GM23338 (cell line): ENCODE data around the gene SNX14. TPM values are rescaled to one million over a fixed set of nuclear protein-coding genes. Genes with fewer than 3 reads are reported as not detected.

ENCODE experiments used
- ATAC-seq: fragments of 200-7000 bp; cut with Tn5 transposase; 3 replicates; pipeline ENCODE4 v1.9.1; 2020
- DNase-seq: peaks from one replicate; pipeline ENCODE4 v3.0.0-alpha.2; 2015; ENCODE audit warnings: low spot score
- H2AFZ ChIP-seq: fragments of 200-600 bp; sonication (generic); 2 replicates; pipeline ENCODE4 v1.8.0; 2016; ENCODE audit warnings: antibody characterized with exemption, mild to moderate bottlenecking, moderate library complexity
- H3F3A ChIP-seq: fragments of 200-600 bp; sonication (generic); replicated peaks from 2 replicates; pipeline ENCODE4 v1.8.0; 2017; ENCODE audit warnings: antibody characterized with exemption, mixed run types, low read depth
- H3K27ac ChIP-seq: fragments of 200-600 bp; sonication (generic); 2 replicates; pipeline ENCODE4 v1.6.1; 2016; ENCODE audit warnings: low read depth
- H3K27me3 ChIP-seq: fragments of 200-600 bp; sonication (generic); 2 replicates; pipeline ENCODE4 v1.8.0; 2016; ENCODE audit warnings: mild to moderate bottlenecking, mixed run types, moderate library complexity; ENCODE audit not compliant: insufficient read depth
- H3K36me3 ChIP-seq: fragments of 200-600 bp; sonication (generic); 2 replicates; pipeline ENCODE4 v1.8.0; 2016; ENCODE audit warnings: mild to moderate bottlenecking; ENCODE audit not compliant: insufficient read depth
- H3K4me1 ChIP-seq: fragments of 200-600 bp; sonication (generic); 2 replicates; pipeline ENCODE4 v1.8.0; 2016; ENCODE audit warnings: mild to moderate bottlenecking, moderate library complexity; ENCODE audit not compliant: insufficient read depth
- H3K4me2 ChIP-seq: fragments of 200-600 bp; sonication (generic); 2 replicates; pipeline ENCODE4 v1.7.1; 2017; ENCODE audit warnings: mixed run types
- H3K4me3 ChIP-seq: fragments of 200-600 bp; sonication (generic); 2 replicates; pipeline ENCODE4 v1.6.1; 2016; ENCODE audit warnings: mixed run types
- H3K79me2 ChIP-seq: fragments of 200-600 bp; sonication (generic); replicated peaks from 2 replicates; pipeline ENCODE4 v1.8.0; 2017; ENCODE audit warnings: mild to moderate bottlenecking; ENCODE audit not compliant: insufficient read depth
- H3K9me2 ChIP-seq: fragments of 200-600 bp; sonication (generic); 2 replicates; pipeline ENCODE4 v1.8.0; 2017; ENCODE audit not compliant: insufficient read depth
- H4K20me1 ChIP-seq: fragments of 200-600 bp; sonication (generic); replicated peaks from 2 replicates; pipeline ENCODE4 v1.8.0; 2017; ENCODE audit warnings: mild to moderate bottlenecking; ENCODE audit not compliant: insufficient read depth
- H3K27ac Mint-ChIP-seq: 2 replicates; pipeline ENCODE4 v1.8.0; 2020; ENCODE audit warnings: inconsistent platforms, mild to moderate bottlenecking, moderate library complexity, mixed read lengths
- H3K27me3 Mint-ChIP-seq: 3 replicates; pipeline ENCODE4 v1.8.0; 2022; ENCODE audit warnings: low read depth, mild to moderate bottlenecking, moderate library complexity, mixed read lengths, inconsistent platforms; ENCODE audit not compliant: insufficient read depth, poor library complexity
- H3K36me3 Mint-ChIP-seq: 3 replicates; pipeline ENCODE4 v1.8.0; 2021; ENCODE audit warnings: low read depth, mild to moderate bottlenecking, inconsistent platforms, moderate library complexity, mixed read lengths
- H3K4me1 Mint-ChIP-seq: 3 replicates; pipeline ENCODE4 v1.8.0; 2020; ENCODE audit warnings: mild to moderate bottlenecking, inconsistent platforms, mixed read lengths
- H3K4me3 Mint-ChIP-seq: 3 replicates; pipeline ENCODE4 v1.8.0; 2021; ENCODE audit warnings: moderate library complexity, mild to moderate bottlenecking, inconsistent platforms, mixed read lengths
- H3K9me3 Mint-ChIP-seq: 3 replicates; pipeline ENCODE4 v1.8.0; 2020; ENCODE audit warnings: moderate library complexity, mild to moderate bottlenecking, inconsistent platforms, mixed read lengths
- CREB1 ChIP-seq: fragments of 250-450 bp; sonication (Bioruptor Pico); IDR thresholded peaks from 2 replicates; pipeline ENCODE4 v1.5.0; 2020; ENCODE audit warnings: low read depth, mild to moderate bottlenecking, moderate library complexity
- ETS1 ChIP-seq: IDR thresholded peaks from 2 replicates; pipeline ENCODE4 v1.6.1; 2016; ENCODE audit warnings: antibody characterized with exemption
- EZH2phosphoT487 ChIP-seq: fragments of 200-600 bp; sonication (generic); IDR thresholded peaks from one replicate; pipeline ENCODE4 v1.8.1; 2018; ENCODE audit warnings: antibody characterized with exemption; ENCODE audit not compliant: unreplicated experiment
- NANOG ChIP-seq: IDR thresholded peaks from 2 replicates; pipeline ENCODE4 v1.6.1; 2016; ENCODE audit warnings: antibody characterized with exemption, borderline replicate concordance
- POLR2AphosphoS5 ChIP-seq: IDR thresholded peaks from 2 replicates; pipeline ENCODE4 v1.6.1; 2016; ENCODE audit warnings: antibody characterized with exemption, low read depth
- STAT1 ChIP-seq: IDR thresholded peaks from one replicate; pipeline ENCODE4 v1.6.1; 2016; ENCODE audit warnings: antibody characterized with exemption; ENCODE audit not compliant: unreplicated experiment
- polyA plus RNA-seq: library from polyadenylated mRNA; unstranded; fragments of >200 nt; fragmentation: Nextera tagmentation; extraction: Ambion mirVana; gene quantifications from 2 replicates; pipeline ENCODE4 v1.2.1, GENCODE V29; 2016
- total RNA-seq: library from RNA; depleted of rRNA; stranded (reverse); fragments of >200 nt; shearing (Covaris generic); gene quantifications from 2 replicates; pipeline ENCODE4 v1.2.3, GENCODE V29; 2014
- TF ChIP-seq, protein P1 (sequence below): IDR thresholded peaks from one replicate; pipeline ENCODE4 v1.6.1; 2018; ENCODE audit warnings: antibody characterized with exemption; ENCODE audit not compliant: unreplicated experiment
- TF ChIP-seq, protein P2 (sequence below), 2 experiments: fragments of 200-600 bp in 1 of 2; sonication (generic) in 1 of 2; conservative IDR thresholded peaks; 2 replicates each; pipeline versions ENCODE4 v1.5.1 to v1.6.1; 2016 to 2017; ENCODE audit warnings: antibody characterized with exemption in 2 of 2, low read depth in 2 of 2, mild to moderate bottlenecking in 2 of 2, moderate library complexity in 1 of 2

The SNX14 gene
- total and polyA plus RNA-seq, 2 experiments from 2014 or later: 23.1 to 32.0 TPM

DNA sequence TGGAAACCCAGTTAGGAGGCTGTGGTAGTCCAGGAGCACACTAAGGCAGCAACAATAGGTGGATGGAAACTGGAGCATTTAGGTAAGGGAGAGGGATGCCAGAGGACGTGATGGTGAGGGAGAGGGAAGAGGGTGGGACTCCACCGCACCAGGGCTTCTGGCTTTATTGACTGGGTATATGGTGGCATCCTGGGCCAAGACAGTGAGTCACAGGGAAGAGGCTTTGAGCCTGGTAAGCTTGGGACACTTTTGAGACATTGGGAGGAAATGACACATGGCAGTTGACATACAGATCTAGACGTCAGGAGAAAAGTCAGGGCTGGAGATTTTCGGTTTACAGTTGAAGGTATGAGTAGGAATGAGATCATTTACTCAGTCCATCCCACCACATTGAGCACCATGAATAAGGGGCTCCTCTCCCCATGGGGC is 128.9 kb downstream of the SNX14 start (continued):
- TF ChIP-seq, protein P1, sequence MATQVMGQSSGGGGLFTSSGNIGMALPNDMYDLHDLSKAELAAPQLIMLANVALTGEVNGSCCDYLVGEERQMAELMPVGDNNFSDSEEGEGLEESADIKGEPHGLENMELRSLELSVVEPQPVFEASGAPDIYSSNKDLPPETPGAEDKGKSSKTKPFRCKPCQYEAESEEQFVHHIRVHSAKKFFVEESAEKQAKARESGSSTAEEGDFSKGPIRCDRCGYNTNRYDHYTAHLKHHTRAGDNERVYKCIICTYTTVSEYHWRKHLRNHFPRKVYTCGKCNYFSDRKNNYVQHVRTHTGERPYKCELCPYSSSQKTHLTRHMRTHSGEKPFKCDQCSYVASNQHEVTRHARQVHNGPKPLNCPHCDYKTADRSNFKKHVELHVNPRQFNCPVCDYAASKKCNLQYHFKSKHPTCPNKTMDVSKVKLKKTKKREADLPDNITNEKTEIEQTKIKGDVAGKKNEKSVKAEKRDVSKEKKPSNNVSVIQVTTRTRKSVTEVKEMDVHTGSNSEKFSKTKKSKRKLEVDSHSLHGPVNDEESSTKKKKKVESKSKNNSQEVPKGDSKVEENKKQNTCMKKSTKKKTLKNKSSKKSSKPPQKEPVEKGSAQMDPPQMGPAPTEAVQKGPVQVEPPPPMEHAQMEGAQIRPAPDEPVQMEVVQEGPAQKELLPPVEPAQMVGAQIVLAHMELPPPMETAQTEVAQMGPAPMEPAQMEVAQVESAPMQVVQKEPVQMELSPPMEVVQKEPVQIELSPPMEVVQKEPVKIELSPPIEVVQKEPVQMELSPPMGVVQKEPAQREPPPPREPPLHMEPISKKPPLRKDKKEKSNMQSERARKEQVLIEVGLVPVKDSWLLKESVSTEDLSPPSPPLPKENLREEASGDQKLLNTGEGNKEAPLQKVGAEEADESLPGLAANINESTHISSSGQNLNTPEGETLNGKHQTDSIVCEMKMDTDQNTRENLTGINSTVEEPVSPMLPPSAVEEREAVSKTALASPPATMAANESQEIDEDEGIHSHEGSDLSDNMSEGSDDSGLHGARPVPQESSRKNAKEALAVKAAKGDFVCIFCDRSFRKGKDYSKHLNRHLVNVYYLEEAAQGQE: no peak
- TF ChIP-seq CREB1 (CRISPR knock-in tag) (no peak), POLR2AphosphoS5 (no peak), ETS1 (no peak)

- TF ChIP-seq STAT1 (no peak), POLR2AphosphoS5 (no peak), EZH2phosphoT487 (no peak), CREB1 (CRISPR knock-in tag) (no peak), NANOG (no peak)
- TF ChIP-seq, protein P2, sequence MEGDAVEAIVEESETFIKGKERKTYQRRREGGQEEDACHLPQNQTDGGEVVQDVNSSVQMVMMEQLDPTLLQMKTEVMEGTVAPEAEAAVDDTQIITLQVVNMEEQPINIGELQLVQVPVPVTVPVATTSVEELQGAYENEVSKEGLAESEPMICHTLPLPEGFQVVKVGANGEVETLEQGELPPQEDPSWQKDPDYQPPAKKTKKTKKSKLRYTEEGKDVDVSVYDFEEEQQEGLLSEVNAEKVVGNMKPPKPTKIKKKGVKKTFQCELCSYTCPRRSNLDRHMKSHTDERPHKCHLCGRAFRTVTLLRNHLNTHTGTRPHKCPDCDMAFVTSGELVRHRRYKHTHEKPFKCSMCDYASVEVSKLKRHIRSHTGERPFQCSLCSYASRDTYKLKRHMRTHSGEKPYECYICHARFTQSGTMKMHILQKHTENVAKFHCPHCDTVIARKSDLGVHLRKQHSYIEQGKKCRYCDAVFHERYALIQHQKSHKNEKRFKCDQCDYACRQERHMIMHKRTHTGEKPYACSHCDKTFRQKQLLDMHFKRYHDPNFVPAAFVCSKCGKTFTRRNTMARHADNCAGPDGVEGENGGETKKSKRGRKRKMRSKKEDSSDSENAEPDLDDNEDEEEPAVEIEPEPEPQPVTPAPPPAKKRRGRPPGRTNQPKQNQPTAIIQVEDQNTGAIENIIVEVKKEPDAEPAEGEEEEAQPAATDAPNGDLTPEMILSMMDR (conservative IDR thresholded peaks at IDR 0.05; ENCODE audit: low read depth in 2 of 2): no peak
- H3K27ac ChIP-seq: no peak overlapping the region
- no peaks in the 10 kb centered on the region for H3K27me3 ChIP-seq
- no peak for DNase-seq
- no peaks in the 10 kb centered on the region for H3K79me2 ChIP-seq
- no peak for ATAC-seq
- no peaks in the 10 kb centered on the region for H4K20me1 ChIP-seq
- no peaks in the 10 kb centered on the region for H3K36me3 ChIP-seq
- no peak overlapping the region for H3K4me2 ChIP-seq
- H3K9me2 ChIP-seq: 0 out of 2 replicates have a peak, but pooled peaks cover 3% of the 10 kb centered on the region
- peaks cover 17% of the 10 kb centered on the region for H3K4me1 ChIP-seq
- H3K4me3 ChIP-seq: no peak overlapping the region
- H3F3A ChIP-seq: no peaks in the 10 kb centered on the region
- peak overlapping the region; percentile 66; the same call in 1 of the 2 replicates for H2AFZ ChIP-seq
- Mint-ChIP-seq H3K4me1 (peaks cover 15% of the 10 kb centered on the region), H3K36me3 (no peaks in the 10 kb centered on the region; the same call in 2 of the 3 replicates), H3K9me3 (no peaks in the 10 kb centered on the region), H3K27me3 (peaks cover 4% of the 10 kb centered on the region), H3K4me3 (no peak overlapping the region), H3K27ac (no peak overlapping the region)
Observed at GRCh38 chr6:85464260-85464644, 129.4 kb downstream of the SNX14 start.
